Right hindlimb (tissue), 1 donor: ENCODE results near the gene CACNA2D3.

Source experiments
- DNase-seq: peaks from one replicate; pipeline ENCODE4 v3.0.0-alpha.2; 2018

Gene CACNA2D3

GRCh38 chr3:54710954-54711353 is 588.6 kb downstream of the CACNA2D3 start:
- no peak for DNase-seq

DNA sequence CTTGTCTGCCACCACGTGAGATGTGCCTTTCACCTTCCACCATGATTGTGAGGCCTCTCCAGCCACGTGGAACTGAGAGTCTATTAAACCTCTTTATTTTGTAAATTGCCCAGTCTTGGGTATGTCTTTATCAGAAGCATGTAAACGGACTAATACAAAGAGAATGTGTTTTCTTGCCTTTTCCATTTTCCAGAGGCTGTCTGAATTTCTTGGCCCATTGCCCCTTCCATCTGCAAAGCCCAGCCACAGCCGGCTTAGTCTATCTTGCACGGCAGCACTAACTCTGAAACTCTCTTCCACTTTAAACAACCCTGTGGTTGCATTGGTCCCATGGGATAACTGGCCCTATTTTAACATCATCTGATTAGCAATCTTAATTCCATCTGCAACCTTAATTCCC is 590.2 kb downstream of the CACNA2D3 start:
- peak; percentile 46 for DNase-seq

- no peak for DNase-seq
Observed at GRCh38 chr3:54713031-54713430, 590.7 kb downstream of the CACNA2D3 start.

GRCh38 chr3:54713455-54713854 is 591.1 kb downstream of the CACNA2D3 start:
- DNase-seq = no peak

GRCh38 chr3:54714035-54714434 is 591.7 kb downstream of the CACNA2D3 start:
- DNase-seq = no peak

- no peak for DNase-seq
Observed at GRCh38 chr3:54717506-54717905, 595.2 kb downstream of the CACNA2D3 start.

- no peak for DNase-seq
Observed at GRCh38 chr3:54719914-54720313, 597.6 kb downstream of the CACNA2D3 start.

DNA sequence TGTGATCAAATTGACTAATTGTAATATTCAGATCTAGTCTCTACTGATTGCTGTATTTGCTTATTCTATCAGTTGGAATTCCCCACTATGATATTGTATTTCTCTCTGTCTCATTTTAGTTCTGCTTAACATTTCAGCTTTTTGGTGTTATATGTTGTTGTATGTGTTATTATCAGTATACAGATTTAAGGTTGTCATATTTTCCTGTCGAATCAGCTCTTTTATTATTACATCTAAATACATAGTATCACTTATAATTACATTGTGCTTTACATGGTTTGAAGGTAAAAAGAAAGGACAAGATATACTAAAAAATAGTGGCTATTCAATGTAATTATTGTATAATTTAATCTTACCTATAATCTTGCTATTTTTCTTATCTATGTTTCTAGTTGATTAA is 598.3 kb downstream of the CACNA2D3 start:
- DNase-seq = no peak

- no peak for DNase-seq
Observed at GRCh38 chr3:54731732-54732445, 609.5 kb downstream of the CACNA2D3 start.

DNA sequence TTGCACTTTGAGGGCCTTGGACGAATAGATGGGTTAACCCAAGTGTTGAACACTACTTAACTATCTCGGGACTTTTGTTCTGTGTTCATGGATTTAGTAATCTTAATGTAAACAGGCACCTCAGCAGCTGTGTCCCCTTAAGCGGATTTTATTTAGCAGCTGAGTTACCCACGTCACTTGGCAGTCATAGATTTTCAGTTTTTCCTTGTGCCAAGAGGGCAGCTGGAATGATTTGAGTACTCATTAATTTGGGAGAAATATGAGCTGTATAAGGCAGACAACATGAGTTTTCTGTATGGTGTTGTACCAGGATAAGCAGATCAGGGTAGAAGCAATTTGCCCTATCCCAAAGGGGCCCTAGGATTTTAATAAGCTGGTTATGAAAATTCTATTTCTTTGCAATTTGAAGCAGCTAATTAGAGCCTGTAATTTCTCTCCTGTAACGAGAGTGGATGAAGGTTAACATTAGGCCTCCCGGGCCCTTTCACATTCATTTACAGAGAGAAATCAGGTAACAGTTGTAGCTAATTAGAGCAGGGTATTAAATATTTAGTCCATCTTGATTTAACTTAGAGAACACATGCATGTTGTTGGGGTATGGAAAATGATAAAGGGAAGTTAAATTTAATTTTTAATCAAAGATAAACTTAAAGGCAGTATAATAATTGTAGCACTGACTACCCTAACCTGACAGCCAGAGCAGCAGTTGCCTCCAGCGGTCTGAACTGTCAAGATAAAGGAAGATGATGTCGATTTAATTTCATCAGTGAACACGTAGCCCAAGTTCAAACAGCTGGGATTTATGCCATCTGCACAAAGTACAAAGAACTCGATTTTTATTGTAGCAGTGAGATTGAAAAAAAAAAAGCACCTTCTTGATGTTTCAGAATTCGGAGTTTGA is 611.0 kb downstream of the CACNA2D3 start:
- peak; percentile 62 for DNase-seq

DNA sequence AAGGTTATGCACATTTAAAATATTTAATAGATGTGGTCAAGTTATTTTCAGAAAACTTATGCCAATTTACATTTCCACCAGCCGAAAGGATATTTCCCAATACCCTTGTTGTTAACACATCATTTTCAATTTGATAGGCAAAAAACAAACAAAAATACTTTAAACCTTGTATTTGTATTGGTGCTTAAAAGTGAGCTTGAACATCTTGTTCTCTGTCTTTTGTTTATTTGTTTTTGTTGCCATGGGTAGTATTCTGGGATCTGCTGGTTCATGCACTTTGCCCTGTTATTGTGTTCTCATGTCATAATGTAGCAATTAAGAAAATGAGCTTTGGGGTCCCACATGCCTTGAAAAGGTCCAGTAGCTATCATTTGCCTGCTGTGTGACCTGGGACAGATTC is 614.1 kb downstream of the CACNA2D3 start:
- no peak for DNase-seq

DNA sequence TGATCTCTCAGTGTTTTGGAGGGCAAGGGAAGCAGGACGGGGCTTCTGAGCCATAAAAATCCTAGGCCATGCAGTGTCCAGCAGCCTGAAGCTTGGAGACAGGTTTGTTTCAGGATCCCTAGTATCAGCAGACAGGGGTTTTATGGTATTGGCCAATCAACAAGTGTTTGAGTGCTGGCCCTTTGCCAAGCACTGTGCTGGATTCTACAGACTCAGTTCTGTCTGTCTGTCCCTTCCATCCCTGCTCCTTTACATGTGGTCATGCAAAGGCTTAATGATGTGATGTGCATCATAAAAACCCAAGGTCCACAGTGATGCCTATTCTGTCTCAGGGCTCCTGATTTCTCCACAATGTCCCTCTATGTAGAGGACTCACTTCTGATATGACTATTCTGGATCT is 621.4 kb downstream of the CACNA2D3 start:
- DNase-seq = no peak

DNA sequence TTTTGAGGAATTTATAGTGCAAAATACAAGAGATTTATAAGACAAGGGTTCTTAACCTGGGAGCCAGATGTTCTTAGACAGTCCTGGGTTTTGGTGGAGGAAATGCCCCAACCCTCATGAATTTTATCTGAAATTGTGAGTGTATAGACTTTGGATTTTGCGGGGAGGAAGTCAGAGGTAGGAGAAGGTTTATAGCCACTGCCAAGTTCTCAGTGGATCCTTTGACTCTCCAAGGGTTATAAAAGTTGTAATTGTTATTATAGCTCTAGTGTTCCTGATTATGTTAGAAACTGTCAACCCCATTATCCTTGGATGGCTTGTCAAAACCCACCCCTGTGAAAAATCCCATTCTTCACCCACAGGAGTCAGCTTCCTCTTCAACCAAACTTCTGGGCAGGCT is 621.9 kb downstream of the CACNA2D3 start:
- no peak for DNase-seq

DNA sequence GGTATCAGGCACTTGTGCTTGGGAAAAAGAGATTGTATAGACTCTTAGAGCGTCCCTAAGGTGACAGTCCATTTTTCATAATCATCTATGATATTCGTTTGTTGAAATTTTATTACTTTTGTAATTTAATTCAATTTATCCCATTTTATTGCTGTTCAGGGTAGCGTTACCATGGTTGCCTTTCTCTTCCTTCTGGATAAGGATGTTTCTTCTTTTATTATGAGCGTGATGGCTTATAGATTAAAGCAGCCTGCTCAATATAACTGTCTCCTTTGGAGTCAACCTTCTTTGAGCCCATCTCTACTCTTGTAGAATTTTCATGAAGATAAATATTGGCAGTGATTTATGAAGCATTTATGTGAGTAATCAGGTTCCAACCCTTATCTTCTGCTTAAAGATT is 623.5 kb downstream of the CACNA2D3 start:
- DNase-seq = no peak

- no peak for DNase-seq
Observed at GRCh38 chr3:54746722-54747121, 624.4 kb downstream of the CACNA2D3 start.

DNA sequence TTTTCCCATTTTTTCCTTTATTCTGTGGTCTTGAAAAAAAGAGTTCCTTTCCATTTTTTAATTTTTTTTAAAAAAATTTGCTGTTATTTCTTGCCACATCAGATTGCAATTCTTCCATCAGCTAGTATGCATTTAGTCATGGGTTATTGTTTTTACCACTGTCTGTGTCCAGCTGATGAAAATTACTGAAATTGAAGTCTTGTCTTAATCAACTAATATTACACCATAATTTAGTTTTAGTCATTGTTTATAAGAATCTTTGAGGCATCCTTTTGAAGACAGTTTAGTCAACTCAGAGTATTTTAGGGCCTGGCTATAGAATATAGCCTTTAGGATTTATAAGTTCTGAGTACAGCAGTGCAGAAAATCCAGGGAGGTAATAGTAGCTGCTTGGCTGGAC is 633.4 kb downstream of the CACNA2D3 start:
- DNase-seq = no peak

DNA sequence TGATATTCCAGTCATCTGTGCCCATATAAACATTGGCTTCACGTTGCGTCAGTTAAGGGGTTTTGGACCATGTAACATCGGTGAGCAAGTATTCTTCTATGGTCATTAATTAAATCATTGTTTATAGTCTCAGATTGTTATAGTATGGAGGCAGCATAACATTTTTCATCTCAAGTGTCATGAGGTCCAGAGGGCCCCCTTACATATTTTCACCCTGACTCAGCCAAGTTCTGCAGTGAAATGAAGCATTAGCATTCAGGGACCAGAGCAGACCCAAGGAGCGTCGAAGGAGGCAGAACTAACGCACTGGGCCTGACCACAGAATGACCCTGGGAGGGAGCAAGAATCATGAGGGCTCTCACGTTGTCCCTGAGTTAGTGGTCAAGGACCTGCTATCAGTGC is 634.0 kb downstream of the CACNA2D3 start:
- DNase-seq = no peak

GRCh38 chr3:54758461-54758860 is 636.1 kb downstream of the CACNA2D3 start:
- no peak for DNase-seq

GRCh38 chr3:54759166-54759565 is 636.8 kb downstream of the CACNA2D3 start:
- DNase-seq = no peak

GRCh38 chr3:54760201-54760600 is 637.8 kb downstream of the CACNA2D3 start:
- no peak for DNase-seq

GRCh38 chr3:54761637-54762036 is 639.3 kb downstream of the CACNA2D3 start:
- DNase-seq = no peak

GRCh38 chr3:54764911-54765310 is 642.6 kb downstream of the CACNA2D3 start:
- no peak for DNase-seq

DNA sequence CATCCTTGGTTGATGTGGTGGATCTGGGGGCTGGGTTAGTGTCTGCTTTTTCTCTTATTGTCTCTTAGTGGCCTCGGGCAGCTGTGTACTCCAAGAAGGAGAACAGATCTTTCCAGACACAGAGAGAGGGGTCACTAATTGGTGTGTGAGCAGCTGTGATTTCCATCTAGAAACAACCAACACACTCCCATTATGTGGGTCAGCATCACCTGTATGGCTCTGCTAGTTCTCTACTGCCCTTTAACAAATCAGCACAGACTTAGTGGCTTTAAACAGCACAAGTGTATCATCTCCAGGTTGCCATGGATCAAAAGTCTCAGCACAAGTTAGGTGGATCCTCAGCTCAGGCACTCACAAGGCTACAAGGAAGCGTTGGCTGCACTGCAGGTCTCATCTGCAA is 648.7 kb downstream of the CACNA2D3 start:
- no peak for DNase-seq

DNA sequence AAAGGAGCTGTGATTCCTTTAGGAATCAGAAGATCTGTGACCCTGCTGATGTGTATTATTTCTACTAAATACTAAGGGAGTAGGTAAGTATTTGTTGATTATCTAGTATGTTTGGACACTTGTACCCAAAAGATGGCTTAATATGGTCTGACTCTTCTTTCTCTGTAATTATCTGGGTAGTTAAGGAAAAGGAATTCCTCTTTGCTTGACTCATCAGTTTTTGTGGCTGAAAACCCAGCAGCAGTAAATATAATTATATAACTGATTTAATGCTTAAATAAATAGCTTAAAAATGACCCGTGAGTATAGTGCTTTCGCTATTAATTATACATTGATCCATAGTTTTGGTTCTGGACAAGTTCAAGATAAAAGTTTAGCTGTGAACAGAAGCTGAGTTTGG is 649.7 kb downstream of the CACNA2D3 start:
- DNase-seq = no peak
